ENCODE results near the gene ZSCAN2.

GRCh38 chr15:84631706-84632272 lies 31.0 kb downstream of the ZSCAN2 start:
- no peak for TF ChIP-seq POLR2AphosphoS5 (IDR thresholded peaks at IDR 0.05)
- no peak for TF ChIP-seq POLR2A (IDR thresholded peaks at IDR 0.05)
